GM12864 (cell line): Measurements from ENCODE around the gene TYW1.
"Not testable (repeated sequence)": the region's sequence is repeated elsewhere in the genome, so short reads cannot be mapped to it uniquely, and the experiment has no call there.

Source experiments
- DNase-seq: peaks from one replicate; pipeline ENCODE4 v3.0.0-alpha.2; 2011; ENCODE audit warnings: low read depth
- H3K4me3 ChIP-seq: 2 replicates; pipeline ENCODE4 v1.5.1; 2011; ENCODE audit warnings: mild to moderate bottlenecking, low read depth, low read length, control low read depth
- TF ChIP-seq, protein P1 (sequence below): IDR thresholded peaks from 2 replicates; pipeline ENCODE4 v1.5.1; 2011; ENCODE audit warnings: low read depth, mild to moderate bottlenecking, moderate library complexity, low read length, control low read depth, inconsistent platforms; ENCODE audit errors: missing control alignments

The TYW1 gene

DNA sequence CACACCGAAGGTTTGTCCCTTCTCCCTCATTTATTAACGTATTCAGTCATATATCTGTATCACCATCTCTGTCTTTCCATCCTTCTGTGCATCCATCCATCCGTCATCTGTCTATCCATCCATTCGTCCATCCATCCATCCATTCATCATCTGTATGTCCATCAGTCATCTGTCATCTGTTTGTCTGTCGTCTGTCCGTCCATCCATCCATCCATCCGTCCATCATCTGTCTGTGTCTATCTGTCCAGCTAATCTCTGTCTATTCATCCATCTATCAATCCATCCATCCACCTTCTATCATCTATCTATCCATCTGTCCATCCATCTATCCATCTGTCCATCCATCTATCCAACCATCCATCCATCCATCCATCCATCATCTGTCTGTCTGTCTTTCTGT lies 213.9 kb downstream of the TYW1 start:
- no peak for DNase-seq
- H3K4me3 ChIP-seq: no peak overlapping the region
- TF ChIP-seq, protein P1, sequence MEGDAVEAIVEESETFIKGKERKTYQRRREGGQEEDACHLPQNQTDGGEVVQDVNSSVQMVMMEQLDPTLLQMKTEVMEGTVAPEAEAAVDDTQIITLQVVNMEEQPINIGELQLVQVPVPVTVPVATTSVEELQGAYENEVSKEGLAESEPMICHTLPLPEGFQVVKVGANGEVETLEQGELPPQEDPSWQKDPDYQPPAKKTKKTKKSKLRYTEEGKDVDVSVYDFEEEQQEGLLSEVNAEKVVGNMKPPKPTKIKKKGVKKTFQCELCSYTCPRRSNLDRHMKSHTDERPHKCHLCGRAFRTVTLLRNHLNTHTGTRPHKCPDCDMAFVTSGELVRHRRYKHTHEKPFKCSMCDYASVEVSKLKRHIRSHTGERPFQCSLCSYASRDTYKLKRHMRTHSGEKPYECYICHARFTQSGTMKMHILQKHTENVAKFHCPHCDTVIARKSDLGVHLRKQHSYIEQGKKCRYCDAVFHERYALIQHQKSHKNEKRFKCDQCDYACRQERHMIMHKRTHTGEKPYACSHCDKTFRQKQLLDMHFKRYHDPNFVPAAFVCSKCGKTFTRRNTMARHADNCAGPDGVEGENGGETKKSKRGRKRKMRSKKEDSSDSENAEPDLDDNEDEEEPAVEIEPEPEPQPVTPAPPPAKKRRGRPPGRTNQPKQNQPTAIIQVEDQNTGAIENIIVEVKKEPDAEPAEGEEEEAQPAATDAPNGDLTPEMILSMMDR: no peak

DNA sequence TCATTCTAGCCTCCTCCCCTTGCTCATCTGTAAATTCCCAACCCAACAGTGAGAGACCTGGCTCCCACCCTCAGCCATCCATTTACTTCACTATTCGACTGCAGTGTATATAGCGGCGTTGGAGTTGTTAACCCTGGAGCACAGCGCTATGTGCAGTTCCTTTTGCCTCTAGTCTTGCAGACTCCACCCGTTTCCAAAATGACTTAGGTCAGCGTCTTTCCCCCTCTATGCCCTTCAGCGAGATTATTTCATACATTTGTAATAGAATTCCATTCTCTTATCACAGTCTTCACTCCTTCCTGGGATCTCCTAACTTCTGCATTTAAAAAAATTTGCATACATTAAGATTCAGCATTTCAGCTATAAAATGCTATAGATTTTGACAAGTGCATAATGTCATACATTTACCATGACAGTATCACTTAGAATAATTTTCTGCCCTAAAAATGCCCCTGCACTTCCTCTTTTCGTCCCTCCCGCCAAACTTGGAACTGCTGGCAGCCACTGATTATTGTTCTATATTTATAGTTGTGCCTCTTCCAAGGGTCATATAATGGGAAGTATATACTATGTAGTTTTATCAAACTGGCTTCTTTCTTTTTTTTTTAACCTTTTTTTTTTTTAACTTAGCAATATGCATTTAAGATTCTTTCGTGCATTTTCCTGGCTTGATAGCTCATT lies 215.2 kb downstream of the TYW1 start:
- DNase-seq, H3K4me3 ChIP-seq: not testable (repeated sequence)

DNA sequence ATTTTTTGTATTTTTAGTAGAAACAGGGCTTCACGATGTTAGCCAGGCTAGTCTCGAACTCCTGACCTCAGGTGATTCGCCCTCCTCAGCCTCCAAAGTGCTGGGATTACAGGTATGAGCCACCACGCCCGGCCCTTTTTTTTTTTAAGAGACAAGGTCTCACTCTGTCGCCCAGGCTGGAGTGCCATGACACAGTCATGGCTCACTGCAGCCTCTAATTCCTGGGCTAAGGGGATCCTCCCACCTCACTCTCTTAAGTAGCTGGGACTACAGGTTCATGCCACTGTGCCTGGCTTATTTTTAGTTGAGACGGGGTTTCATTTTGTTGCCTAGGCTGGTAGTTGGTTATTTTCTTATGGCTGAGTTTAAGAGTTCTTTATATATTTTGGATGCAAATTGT lies 216.4 kb downstream of the TYW1 start:
- H3K4me3 ChIP-seq, DNase-seq: not testable (repeated sequence)

DNA sequence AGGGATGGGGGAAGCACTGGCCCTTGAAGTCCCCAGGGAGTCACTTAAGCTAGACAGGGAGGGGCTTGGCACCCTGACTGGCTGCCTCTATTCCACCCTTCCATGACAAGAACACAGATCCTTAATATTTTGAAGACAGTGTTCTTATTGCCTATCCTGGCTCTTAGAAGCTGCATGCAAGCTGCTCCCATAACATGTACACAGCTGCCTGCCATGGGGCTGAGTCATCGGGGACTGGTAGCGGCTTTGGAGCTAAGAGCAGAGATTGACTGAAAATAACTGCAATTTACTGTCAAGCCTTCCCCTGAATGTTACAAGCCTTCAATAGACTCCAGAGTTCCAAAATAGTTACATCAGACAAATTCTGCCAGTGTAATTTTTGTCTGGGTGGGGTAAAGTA lies 226.9 kb downstream of the TYW1 start:
- not testable (repeated sequence) for H3K4me3 ChIP-seq, DNase-seq

DNA sequence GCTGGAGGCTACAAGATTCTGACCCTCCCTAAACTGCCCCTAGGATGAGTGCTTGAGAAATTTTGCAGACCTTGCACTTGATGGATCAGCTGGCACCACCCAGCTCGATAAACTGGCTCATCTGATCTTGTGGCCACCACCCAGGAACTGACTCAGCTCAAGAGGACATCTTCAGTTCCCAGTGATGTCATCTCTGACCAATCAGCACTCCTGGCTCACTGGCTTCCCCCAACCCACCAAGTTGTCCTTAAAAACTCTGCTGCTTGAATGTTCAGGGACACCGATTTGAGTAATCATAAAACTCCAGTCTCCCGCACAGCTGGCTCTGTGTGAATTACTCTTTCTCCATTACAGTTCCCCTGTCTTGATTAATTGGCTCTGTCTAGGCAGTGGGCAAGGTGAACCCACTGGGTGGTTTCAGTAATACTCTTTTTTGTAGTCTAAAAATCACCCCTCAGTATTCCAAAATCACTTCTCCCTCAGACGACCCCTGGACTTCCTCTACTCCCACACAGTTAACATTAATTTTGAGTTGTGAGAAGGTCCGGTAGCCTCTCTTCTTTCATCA lies 229.8 kb downstream of the TYW1 start:
- H3K4me3 ChIP-seq, DNase-seq: not testable (repeated sequence)

DNA sequence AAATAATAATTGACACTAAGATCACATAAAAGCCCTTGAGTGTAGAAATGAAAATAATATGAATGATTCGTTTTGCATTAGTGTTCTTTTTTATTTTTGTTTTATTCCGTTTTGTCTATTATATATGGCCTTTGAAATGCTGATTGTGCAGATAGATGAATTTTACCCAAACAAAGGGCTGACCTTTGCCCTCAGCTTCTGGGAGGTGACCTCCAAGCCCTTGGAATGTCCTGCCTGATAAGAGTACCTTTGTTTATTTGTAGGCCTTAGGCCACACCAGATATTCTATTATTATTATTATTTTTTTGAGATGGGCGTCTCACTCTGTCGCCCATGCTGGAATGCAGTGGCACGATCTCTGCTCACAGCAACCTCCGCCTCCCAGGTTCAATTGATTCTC lies 230.3 kb downstream of the TYW1 start:
- H3K4me3 ChIP-seq, DNase-seq: not testable (repeated sequence)

DNA sequence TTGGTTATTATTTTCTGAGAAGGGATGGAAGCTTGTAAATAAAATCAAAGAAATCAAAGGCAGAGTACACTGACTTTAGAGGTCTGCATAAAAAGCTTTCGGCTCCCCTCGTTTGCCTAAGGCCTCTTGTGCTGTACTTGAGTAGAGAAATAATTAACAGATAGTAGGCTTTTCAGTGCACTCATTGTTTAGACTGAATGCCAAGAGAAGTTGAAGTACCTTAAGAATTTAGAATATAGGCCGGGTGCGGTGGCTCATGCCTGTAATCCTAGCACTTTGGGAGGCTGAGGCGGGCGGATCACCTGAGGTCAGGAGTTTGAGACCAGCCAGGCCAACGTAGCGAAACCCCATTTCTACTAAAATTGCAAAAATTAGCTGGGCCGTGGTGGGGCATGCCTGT lies 232.4 kb downstream of the TYW1 start:
- DNase-seq, H3K4me3 ChIP-seq: not testable (repeated sequence)

DNA sequence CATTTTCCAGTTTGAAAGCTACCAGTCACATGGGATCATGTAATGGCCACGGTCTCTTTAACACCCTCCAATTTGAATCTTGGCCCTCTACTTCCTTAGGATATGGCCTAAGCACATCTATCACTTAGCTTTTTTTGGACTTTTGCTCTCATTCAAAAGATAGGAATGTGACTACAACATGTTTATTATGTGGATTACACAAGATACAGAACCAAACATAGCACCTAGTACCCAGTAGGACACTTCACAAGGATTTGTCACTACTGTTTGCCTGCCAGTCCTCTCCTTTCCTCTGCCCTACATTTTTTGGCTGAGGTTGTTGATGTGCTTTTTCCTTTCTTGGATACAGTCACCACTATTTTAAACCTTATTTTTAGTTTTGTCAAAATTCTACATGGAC lies 233.4 kb downstream of the TYW1 start:
- DNase-seq, H3K4me3 ChIP-seq: not testable (repeated sequence)

DNA sequence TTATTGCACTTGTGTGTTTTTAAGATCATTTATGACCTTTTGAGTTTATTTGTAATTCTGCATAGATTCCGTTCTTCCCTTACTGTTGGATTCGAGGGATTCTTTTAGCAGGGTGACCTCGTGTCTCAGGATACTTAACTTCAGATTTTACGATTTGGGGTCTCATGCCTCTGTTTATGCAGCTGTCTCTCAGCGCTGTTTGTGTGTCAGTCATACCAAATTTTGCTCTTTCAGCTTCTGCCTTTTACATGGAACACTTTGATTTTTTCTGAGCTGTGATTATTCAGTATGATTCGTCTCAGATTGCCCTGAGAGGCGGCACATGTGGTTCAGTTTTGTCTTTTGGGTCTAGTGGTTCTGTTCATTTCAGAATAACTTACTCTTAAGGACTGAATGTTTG lies 236.9 kb downstream of the TYW1 start:
- H3K4me3 ChIP-seq, DNase-seq: not testable (repeated sequence)

DNA sequence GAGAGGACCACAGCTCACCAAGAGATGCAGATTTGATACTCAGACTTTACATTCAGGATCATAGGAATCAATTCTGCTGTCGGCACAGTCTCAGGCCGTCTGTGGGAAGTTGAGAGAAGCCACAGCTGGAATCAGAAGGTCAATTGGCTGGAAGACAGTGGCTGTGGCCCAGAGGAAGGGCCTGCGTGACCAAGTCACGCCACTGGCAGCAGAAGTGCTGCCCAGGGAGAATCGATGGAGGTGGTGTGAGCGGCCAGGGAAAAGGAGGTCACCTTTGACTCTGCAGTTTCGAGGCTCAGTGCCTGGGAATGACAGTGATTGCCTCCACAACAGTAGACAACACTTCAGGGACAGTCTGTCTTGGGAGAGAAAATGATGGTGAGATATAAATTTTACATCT lies 239.6 kb downstream of the TYW1 start:
- H3K4me3 ChIP-seq, DNase-seq: not testable (repeated sequence)

DNA sequence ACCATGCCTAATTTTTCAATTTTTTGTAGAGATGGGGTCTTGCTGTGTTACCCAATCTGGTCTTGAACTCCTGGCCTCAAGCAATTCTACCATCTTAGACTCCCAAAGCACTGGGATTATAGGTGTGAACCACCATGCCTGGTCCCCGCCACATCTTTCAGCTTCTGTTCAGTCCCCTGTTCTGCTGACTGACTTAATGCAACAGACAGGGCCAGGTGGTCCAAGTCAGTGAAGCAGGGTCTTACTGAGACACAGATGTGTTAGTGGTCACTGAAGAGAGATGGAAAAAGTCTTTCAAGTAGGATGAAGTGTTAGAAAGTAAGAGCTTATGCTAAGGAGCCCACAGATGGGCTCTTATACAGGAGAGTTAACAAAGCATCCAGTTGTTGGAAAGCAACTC lies 246.2 kb downstream of the TYW1 start:
- not testable (repeated sequence) for H3K4me3 ChIP-seq, DNase-seq

DNA sequence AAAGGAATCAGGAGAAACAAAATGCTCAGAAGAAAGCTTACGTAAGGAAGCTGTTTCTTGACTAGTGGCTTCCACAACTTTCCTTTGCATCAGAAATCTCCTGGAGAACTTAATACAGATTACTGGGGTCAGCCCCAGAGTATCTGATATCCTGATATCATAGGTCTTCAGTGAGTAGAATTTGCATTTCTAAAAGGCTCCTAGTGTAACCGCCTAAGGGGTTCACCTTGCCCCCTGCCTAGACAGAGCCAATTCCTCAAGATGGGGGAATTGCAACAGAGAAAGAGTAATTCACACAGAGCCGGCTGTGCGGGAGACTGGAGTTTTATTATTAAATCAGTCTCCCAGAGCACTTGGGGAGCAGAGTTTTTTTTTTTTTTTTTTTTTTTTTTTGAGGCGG lies 251.7 kb downstream of the TYW1 start:
- not testable (repeated sequence) for DNase-seq, H3K4me3 ChIP-seq

DNA sequence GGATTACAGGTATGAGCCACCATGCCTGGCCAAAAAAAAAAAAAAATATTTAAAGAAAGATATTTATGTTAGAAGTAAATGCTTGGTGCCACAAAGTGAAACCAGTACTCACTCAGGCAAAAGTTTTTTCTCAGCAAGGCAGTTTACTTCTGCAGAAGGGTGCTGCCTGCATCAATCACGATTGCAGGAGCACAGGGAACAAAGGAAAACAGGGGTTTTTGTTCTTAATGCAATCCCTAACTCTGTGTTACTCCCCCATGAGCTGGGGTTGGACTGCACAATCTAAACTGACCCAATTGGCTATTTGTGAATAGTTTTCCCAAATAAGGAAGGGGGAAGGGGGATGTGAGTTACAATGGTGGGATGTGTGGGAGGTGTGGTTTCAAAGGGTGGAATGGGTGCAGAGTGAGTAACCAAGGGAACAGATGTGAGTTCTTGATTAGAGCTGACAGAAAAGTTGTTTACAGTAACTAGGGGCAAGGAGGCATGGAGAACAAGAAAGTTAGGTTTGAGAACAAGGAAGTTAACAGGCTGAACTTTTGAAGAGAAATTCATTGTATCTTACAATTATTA lies 255.4 kb downstream of the TYW1 start:
- TF ChIP-seq, protein P1: no peak
- no peak for DNase-seq
- H3K4me3 ChIP-seq: no peak overlapping the region

DNA sequence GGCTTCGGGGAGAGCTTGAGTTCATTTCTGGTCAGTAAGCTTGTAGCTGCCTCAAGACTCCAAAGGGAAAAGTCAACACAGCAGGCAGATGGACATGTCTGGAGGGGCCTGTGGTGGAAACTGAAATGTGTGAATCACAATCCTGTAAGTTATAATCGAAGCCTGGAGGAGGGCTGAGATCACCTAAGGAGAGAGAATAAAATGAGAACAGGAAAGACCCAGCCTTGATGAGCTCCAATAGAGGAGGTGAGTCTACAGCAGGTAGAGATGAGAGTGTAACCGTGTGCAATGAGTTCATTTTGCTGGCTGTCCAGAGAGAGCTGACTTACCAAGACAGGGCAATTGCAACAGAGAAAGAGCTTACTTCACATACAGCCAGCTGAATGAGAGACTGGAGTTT lies 258.4 kb downstream of the TYW1 start:
- DNase-seq, H3K4me3 ChIP-seq: not testable (repeated sequence)

DNA sequence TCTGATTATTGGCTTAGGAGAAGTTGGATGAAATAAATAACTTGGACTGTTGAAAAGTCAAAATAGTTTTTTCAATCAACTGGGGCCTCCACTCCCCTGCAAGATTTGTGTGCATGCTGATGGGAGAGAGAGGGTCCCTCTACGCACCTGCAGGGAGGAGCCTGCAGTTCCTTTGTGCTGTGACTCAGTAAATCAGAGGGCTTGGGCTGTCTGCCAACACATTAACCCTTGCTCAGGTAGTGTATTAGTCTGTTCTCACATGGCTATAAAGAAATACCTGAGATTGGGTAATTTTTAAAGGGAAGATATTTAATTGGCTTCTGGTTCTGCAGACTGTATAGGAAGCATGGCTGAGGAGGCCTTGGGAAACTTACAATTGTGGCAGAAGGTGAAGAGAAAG lies 261.1 kb downstream of the TYW1 start:
- H3K4me3 ChIP-seq, DNase-seq: not testable (repeated sequence)

DNA sequence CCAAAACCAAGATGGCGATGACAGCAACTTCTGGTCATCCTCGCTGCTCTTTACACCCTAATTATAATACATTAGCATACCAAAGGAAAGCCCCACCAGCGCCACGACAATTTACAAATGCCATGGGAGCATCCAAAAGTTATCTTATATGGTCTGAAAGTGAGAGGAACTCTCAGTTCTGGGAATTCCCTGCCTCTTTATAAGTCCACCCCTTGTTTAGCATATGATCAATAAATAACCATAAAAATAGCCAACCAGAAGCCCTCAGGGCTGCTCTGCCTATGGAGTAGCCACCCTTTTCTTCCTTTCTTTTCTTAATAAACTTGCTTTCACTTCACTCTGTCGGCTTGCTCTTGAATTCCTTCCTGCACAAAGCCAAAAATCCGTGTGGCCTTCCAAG lies 262.7 kb downstream of the TYW1 start:
- H3K4me3 ChIP-seq, DNase-seq: not testable (repeated sequence)

DNA sequence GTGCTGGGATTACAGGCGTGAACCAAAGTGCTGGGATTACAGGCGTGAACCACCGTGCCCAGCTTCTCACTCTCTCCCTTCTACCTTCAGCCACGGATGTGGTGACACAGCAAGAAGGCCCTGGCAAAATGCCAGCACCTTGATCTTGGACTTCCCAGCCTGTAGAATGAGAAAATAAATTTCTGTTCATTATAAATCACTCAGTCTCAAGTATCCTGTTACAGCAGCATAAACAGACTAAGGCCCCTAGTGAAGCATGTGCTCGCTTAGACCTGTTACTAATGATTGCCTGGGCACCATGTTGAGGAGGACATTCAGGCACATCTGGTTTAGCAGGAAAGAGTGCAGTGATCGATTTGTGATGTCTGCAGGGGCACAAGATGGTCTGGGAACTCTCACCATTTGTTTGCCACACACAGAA lies 263.5 kb downstream of the TYW1 start:
- not testable (repeated sequence) for DNase-seq, H3K4me3 ChIP-seq

DNA sequence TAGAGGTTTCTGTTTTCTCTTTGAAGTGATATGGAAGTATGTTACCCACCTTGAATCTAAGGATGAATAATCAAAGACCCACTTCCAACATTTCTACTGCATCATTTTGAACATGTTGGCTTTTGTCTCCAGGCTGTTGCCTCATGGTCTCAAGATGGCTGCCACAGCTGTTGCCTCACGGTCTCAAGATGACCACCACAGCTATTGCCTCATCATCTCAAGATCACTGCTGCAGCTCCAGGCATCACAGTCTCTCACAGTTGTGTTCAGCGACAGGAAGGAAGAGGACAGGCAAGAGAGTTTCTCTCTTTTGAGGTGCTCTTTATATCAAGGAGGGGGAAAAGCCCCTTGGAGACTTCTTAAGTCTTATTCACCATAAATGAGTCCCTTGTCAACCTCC lies 267.4 kb downstream of the TYW1 start:
- H3K4me3 ChIP-seq, DNase-seq: not testable (repeated sequence)
